GM12874 (cell line): ENCODE results near the gene CBLB.

Experiments
- TF ChIP-seq, protein P1 (sequence below): IDR thresholded peaks from 2 replicates; pipeline ENCODE4 v1.5.1; 2011; ENCODE audit warnings: low read depth, mild to moderate bottlenecking, control low read depth, low read length, moderate library complexity; ENCODE audit not compliant: insufficient read depth

CBLB gene

DNA sequence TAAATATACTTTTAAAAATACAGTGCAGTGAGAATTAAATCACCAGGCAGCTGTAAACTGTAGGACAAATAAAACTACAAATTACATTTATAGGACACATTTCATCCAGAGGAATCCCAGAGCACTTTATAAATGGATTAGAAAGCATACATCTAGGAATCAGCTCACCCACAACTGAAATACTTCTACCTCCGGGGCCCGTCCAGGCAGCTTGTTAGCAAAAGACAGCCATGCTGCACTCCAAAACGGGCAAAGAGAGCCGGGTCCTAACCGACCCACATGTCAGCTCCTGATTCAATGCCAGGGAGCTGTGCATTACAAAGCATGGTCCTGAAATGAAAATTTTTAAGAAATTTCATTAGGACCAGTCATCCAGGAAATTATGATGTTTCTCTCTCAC, 234.1 kb downstream of the CBLB start:
- TF ChIP-seq, protein P1, sequence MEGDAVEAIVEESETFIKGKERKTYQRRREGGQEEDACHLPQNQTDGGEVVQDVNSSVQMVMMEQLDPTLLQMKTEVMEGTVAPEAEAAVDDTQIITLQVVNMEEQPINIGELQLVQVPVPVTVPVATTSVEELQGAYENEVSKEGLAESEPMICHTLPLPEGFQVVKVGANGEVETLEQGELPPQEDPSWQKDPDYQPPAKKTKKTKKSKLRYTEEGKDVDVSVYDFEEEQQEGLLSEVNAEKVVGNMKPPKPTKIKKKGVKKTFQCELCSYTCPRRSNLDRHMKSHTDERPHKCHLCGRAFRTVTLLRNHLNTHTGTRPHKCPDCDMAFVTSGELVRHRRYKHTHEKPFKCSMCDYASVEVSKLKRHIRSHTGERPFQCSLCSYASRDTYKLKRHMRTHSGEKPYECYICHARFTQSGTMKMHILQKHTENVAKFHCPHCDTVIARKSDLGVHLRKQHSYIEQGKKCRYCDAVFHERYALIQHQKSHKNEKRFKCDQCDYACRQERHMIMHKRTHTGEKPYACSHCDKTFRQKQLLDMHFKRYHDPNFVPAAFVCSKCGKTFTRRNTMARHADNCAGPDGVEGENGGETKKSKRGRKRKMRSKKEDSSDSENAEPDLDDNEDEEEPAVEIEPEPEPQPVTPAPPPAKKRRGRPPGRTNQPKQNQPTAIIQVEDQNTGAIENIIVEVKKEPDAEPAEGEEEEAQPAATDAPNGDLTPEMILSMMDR = no peak

DNA sequence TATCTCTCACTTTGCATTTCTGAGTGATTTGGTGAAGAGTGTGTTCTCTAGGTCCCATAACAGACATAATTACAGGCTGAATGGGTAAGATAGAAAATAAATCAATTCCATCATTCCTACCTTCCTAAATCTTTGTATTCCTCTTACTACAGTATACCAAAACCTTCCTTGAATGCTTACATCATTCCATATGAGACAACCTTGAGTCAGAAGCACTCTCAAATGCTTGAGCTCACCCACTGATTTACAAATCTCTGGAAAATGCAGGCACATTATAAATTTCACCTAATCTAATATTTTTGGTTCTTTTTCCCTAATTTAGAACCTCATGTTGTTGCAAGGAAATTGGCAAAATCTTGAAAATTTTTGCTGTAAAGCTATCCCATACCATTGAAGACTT, 239.1 kb downstream of the CBLB start:
- TF ChIP-seq, protein P1 = no peak

- TF ChIP-seq, protein P1 = no peak
These were observed 242.1 kb downstream of the CBLB start for GRCh38 chr3:105626739-105627138.

DNA sequence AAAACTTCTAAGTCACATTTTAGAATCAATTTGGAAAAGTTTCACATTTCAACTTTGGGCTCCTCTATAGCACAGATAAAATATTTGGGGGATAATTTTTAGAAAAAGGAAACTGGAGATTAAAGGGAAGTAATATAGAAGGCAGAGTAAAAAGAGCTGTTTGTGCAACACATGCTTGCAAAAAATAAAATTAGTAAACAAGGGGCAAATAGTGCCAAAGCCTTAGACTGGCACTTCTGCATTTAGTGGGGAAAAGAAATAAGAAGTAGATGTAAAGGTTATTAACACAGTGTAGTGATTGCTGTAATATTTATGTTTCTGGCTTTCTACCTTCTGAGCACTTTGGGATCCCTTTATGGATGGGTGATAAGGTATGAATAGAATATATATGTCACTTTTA, 246.6 kb downstream of the CBLB start:
- TF ChIP-seq, protein P1 = no peak

GRCh38 chr3:105620236-105620635, 248.6 kb downstream of the CBLB start:
- TF ChIP-seq, protein P1 = no peak

GRCh38 chr3:105619651-105620050, 249.2 kb downstream of the CBLB start:
- TF ChIP-seq, protein P1 = no peak

DNA sequence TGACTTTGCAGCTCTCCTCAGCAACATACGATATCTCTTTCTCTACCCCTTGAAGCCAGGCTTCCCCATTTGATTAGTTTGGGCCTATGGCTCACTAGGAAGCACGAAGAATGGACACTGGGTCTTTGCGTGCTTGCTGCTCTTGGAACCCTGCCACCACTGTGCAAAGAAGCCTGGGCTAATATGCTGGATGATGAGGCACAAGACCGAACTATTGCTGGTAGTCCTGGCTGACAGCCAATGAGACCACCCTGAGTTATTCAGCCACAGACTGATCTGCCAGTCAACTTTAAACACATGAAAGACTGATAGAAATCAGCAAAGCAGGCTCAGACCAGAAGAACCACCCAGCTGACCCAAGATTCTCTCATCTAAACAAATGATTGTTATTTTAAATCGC, 250.3 kb downstream of the CBLB start:
- TF ChIP-seq, protein P1 = no peak
